Central memory CD8-positive, alpha-beta T cell (primary cell): ENCODE measurements around the gene BTBD8.

Experiments
- ATAC-seq: fragments of 150-1000 bp; cut with Tn5 transposase; replicated peaks from 2 replicates; pipeline ENCODE4 v1.10.0; 2022; ENCODE audit warnings: mild to moderate bottlenecking, moderate FRiP score, moderate number of reproducible peaks; ENCODE audit not compliant: poor library complexity, severe bottlenecking; ENCODE audit errors: extremely low read depth
- DNase-seq, 2 donors: peaks; one replicate each; pipeline ENCODE4 v3.0.0; 2021; ENCODE audit warnings: low spot score in 2 of 2
- H3K27ac Mint-ChIP-seq: one replicate; pipeline ENCODE4 v1.8.0; 2022; ENCODE audit warnings: low read depth, mild to moderate bottlenecking, moderate library complexity, mixed read lengths
- H3K27me3 Mint-ChIP-seq: one replicate; pipeline ENCODE4 v1.8.0; 2022; ENCODE audit warnings: mixed read lengths
- H3K36me3 Mint-ChIP-seq: one replicate; pipeline ENCODE4 v1.8.0; 2022; ENCODE audit warnings: mild to moderate bottlenecking, moderate library complexity, mixed read lengths; ENCODE audit not compliant: insufficient read depth
- H3K4me1 Mint-ChIP-seq: one replicate; pipeline ENCODE4 v1.8.0; 2022; ENCODE audit warnings: mixed read lengths
- H3K4me3 Mint-ChIP-seq: one replicate; pipeline ENCODE4 v1.8.0; 2022; ENCODE audit warnings: mild to moderate bottlenecking, moderate library complexity, mixed read lengths
- H3K9me3 Mint-ChIP-seq: one replicate; pipeline ENCODE4 v1.8.0; 2022; ENCODE audit warnings: mixed read lengths

The BTBD8 gene

DNA sequence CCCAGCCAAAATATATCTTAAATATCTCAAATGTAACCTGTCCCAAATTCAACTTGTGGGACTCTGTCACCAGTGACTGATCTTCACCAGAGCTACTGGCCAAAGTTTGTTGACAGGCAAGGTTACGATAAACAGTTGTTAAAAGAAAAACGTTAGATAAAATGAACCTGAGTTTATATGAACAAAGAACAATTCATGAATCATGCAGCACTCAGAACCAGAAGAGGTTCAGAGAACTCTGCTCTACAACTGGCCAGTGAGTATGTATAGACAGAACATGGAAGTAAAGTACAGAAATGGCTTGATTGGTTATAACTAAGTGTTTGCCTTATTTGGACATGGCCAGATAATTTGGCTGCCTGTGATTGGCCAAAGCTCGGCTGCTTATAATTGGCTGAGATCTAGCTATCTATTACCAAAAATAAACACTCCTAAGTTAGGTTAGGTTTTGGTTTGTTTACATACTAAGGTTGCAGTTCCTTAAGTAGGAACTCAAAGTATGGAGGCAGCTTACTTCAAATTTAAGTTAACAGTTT is 25.5 kb downstream of the BTBD8 start:
- ATAC-seq (no peak), DNase-seq (no peak)
- no peaks in the 10 kb centered on the region for H3K4me1 Mint-ChIP-seq
- H3K36me3 Mint-ChIP-seq = peaks cover 4% of the 10 kb centered on the region
- H3K4me3 Mint-ChIP-seq = no peak overlapping the region
- no peak overlapping the region for H3K27ac Mint-ChIP-seq
- H3K27me3 Mint-ChIP-seq = no peaks in the 10 kb centered on the region
- H3K9me3 Mint-ChIP-seq = no peaks in the 10 kb centered on the region

DNA sequence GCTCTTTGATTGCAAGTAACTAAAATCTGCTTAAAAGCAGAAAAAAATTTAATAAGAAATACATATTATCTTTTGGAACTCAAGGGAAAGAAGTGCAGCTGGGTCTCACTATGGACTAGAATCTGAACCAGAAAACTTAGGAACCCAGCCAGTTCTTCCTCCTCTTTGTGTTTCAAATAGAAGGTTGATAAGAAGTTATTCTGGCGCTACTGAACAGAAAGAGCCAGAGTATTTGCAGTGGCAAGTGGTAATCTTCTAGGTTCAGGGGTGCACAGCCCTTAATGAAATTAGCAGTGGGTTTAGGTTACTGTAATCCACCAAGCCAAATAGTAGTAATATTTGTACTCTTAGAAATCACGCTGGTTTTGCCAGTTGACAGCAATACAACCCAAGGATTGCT is 28.5 kb downstream of the BTBD8 start:
- H3K27me3 Mint-ChIP-seq = no peaks in the 10 kb centered on the region
- no peak overlapping the region for H3K27ac Mint-ChIP-seq
- no peaks in the 10 kb centered on the region for H3K4me1 Mint-ChIP-seq
- H3K4me3 Mint-ChIP-seq = no peak overlapping the region
- DNase-seq (no peak), ATAC-seq (no peak)
- H3K36me3 Mint-ChIP-seq = peaks cover 4% of the 10 kb centered on the region
- no peaks in the 10 kb centered on the region for H3K9me3 Mint-ChIP-seq

DNA sequence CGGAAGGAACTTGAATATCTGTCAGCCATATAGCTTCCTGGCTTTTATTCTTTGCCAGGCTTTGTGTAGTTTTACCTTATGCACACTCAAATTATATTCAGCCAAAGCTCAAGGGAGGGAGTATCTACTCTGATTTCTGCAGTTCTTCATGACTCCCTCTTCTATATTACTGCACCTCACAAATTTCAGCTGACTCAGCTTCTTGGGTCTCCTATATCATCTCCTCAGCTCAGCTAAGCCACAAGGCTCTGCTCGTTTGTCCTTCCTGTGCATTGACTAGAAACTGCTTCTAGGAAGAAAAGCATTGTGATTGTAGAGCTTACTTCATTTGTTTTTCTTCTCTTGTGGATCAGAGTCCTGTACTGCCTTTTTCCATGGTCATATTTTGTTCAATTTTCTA is 37.4 kb downstream of the BTBD8 start:
- Mint-ChIP-seq H3K27ac (no peak overlapping the region), H3K9me3 (no peaks in the 10 kb centered on the region), H3K27me3 (no peaks in the 10 kb centered on the region), H3K4me3 (no peak overlapping the region), H3K36me3 (no peaks in the 10 kb centered on the region), H3K4me1 (no peaks in the 10 kb centered on the region)
- DNase-seq (no peak), ATAC-seq (no peak)

DNA sequence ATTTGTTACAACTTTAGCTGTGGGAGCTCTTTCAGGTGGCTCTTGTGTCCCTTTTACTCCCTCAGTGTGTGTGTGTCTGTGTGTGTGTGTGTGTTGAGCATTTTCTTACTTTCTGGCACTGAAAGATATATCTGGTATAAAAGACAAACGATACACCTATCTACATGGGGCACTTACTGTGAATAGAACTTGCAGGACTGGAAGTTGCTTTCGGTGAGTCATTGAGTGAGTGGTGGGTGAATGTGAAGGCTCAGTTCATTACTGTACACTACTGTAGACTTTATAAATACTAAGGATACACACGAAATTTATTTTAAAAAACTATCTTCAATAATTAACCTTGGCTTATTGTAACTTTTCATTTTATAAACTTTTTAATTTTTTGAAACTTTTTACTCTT is 38.7 kb downstream of the BTBD8 start:
- no peaks in the 10 kb centered on the region for H3K36me3 Mint-ChIP-seq
- H3K27me3 Mint-ChIP-seq = no peaks in the 10 kb centered on the region
- peak overlapping the region; percentile 65 for H3K27ac Mint-ChIP-seq
- H3K4me1 Mint-ChIP-seq = no peaks in the 10 kb centered on the region
- H3K4me3 Mint-ChIP-seq = no peak overlapping the region
- no peak for DNase-seq
- no peak for ATAC-seq
- H3K9me3 Mint-ChIP-seq = no peaks in the 10 kb centered on the region

DNA sequence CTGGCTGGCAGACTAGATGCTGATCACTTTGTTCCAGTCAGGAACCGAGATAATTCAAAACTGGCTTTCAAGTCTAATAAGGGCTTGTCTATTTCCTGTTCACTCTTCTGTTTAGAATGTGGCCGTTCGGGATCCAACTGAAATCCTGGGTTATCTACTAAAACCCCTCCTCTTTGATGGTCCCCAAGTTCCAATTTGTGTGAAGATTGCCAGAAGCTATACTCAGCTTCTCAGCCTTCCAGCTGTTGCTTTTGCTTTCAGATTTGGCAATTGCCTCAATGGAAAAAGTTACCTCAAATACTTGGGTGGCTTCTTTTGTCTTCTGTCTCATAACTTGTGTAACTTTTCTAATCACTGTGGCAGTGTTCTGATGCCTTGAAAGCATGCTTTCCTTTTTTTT is 43.7 kb downstream of the BTBD8 start:
- no peaks in the 10 kb centered on the region for H3K27me3 Mint-ChIP-seq
- ATAC-seq (no peak), DNase-seq (no peak)
- peaks cover 2% of the 10 kb centered on the region for H3K36me3 Mint-ChIP-seq
- H3K4me1 Mint-ChIP-seq = no peaks in the 10 kb centered on the region
- no peaks in the 10 kb centered on the region for H3K9me3 Mint-ChIP-seq
- no peak overlapping the region for H3K27ac Mint-ChIP-seq
- no peak overlapping the region for H3K4me3 Mint-ChIP-seq

DNA sequence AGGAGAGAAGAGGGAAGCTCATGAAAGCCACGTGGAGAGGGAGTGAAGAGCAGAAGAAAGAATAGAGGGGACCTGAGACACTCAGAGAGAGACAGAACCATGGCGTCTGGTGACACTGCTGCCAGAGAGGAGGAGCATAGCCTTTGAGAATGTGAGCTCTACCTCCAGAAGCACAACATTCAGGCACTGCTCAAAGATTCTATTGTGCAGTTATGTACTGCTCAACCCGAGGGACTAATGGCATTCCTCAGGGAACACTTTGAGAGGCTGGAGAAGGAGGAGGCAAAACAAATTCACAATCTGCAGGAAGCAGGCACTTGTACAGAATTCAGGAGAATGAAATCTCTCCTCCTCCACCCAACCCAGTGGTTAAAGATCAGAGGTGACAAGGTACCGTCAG is 45.1 kb downstream of the BTBD8 start:
- Mint-ChIP-seq H3K4me1 (no peaks in the 10 kb centered on the region), H3K9me3 (no peaks in the 10 kb centered on the region), H3K36me3 (peaks cover 5% of the 10 kb centered on the region), H3K27me3 (no peaks in the 10 kb centered on the region), H3K27ac (no peak overlapping the region), H3K4me3 (no peak overlapping the region)
- DNase-seq (no peak), ATAC-seq (no peak)

DNA sequence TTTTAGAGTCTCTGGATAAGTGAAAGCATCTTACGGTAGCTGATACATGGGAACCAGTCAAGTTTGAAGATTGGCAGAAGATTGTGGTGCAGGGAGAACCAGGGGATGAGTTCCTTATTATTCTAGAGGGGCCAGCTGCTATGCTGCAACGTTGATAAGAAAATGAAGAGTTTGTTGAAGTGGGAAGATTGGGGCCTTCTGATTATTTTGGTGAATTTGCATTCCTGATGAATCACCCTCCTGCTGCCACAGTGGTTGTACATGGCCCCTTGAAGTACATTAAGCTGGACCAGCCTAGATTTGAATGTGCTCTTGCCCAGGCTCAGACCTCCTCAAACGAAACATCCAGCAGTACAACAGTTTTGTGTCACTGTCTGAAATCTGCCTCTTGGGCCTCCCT is 45.9 kb downstream of the BTBD8 start:
- Mint-ChIP-seq H3K36me3 (peaks cover 5% of the 10 kb centered on the region), H3K27ac (no peak overlapping the region), H3K4me3 (no peak overlapping the region), H3K27me3 (no peaks in the 10 kb centered on the region), H3K4me1 (no peaks in the 10 kb centered on the region), H3K9me3 (no peaks in the 10 kb centered on the region)
- ATAC-seq (no peak), DNase-seq (no peak)

DNA sequence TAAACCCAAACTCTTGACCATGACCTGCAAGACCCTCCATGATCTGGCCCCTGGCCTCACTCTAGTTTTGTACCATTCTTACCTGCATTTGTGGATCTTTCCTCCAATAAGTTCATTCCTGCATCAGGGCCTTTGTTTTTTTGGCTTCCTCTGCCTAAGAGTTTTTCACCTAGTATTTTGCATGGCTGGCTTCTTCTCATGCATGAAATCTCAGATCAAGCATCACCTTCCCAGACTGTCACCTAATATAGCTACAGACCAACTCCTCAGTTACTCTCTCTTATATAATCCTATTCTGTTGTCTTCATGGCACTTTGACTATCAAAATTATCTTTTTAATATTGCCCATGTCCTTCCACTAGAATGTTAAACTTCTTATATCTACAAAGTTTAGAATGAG is 54.2 kb downstream of the BTBD8 start:
- Mint-ChIP-seq H3K4me3 (no peak overlapping the region), H3K27me3 (no peaks in the 10 kb centered on the region), H3K27ac (no peak overlapping the region), H3K4me1 (no peaks in the 10 kb centered on the region), H3K9me3 (no peaks in the 10 kb centered on the region), H3K36me3 (peaks cover 4% of the 10 kb centered on the region)
- no peak for ATAC-seq
- no peak for DNase-seq

DNA sequence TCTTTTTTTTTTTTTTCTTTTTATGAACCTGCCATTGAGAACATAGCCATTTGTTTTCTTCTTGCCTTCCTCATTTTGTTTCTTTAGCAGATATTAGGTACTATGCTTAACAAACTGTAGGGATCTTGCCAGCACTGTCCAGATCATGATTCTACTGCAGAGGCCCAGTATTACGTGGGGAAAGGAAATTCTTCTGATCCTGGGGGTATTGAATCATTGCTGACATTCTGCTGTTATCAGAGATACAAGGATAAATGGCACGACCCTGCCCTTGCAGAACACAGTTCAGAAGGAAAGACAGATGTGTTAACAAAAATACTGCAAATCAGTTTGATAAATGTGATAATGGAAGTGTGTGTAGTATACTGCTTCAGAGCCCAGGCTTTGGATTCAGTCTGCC is 56.2 kb downstream of the BTBD8 start:
- peaks cover 2% of the 10 kb centered on the region for H3K36me3 Mint-ChIP-seq

DNA sequence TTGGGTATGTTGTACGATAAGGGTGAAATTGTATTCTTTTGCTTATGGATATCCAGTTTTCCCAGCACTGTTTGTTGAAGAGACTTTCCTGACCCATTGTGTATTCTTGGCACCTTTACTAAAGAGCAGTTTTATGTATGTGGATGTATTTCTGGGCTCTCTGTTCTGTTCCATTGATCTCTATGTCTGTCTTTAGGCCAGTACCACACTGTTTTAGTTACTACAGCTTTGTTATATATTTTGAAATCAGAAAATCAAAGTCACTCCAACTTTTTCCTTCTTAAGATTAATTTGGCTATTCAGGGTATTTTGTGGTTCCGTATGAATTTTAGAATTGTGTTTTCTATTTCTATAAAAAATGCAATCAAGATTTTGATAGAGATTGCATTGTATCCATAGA is 74.8 kb downstream of the BTBD8 start:
- Mint-ChIP-seq H3K27ac (no peak overlapping the region), H3K36me3 (peaks cover 4% of the 10 kb centered on the region), H3K9me3 (peaks cover 20% of the 10 kb centered on the region)

More for the DNA sequence above, 56.2 kb downstream of the BTBD8 start:
- no peaks in the 10 kb centered on the region for H3K27me3 Mint-ChIP-seq
- DNase-seq = no peak
- H3K4me1 Mint-ChIP-seq = no peaks in the 10 kb centered on the region
- ATAC-seq = no peak
- no peak overlapping the region for H3K27ac Mint-ChIP-seq
- H3K4me3 Mint-ChIP-seq = no peak overlapping the region
- no peaks in the 10 kb centered on the region for H3K9me3 Mint-ChIP-seq

DNA sequence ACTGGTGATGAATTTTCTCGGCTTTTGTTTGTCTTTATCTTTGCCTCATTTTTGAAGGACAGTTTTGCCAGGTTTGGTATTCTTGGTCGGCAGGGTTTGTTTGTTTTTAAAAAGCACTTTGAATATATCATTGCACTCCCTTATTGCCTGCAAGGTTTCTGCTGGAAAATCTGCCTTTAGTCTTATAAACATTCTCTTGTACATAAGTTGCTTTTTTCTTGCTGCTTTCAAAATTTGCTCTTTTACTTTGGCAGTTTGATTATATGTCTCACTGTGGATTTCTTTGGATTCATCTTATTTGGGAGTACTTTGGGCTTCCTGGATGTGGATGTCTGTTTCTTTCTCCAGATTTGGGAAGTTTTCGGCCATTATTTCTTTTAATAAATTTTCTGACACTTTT is 79.4 kb downstream of the BTBD8 start:
- peaks cover 4% of the 10 kb centered on the region for H3K36me3 Mint-ChIP-seq

More for the DNA sequence above, 74.8 kb downstream of the BTBD8 start:
- Mint-ChIP-seq H3K4me3 (no peak overlapping the region), H3K4me1 (no peaks in the 10 kb centered on the region), H3K27me3 (no peaks in the 10 kb centered on the region)
- no peak for DNase-seq
- ATAC-seq = no peak

DNA sequence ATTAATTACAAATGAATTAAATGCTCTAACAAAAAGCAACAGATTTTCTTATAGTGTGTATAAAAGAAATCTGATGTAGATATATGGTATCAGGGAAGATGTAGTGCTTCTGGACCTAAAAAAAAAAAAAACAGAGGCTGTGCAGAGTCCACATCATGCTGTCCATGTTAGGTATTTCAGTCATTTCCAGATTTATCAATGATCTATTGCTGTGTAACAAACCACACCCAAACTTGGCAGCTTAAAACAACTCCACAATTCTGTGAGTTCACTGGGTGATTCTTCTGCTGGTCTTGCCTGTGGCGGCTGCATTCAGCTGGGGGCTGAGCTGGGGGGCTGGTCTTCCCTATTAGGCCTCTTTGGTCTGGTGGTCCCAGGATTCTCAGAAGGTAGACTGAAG is 85.2 kb downstream of the BTBD8 start:
- no peaks in the 10 kb centered on the region for H3K4me1 Mint-ChIP-seq
- no peaks in the 10 kb centered on the region for H3K27me3 Mint-ChIP-seq
- DNase-seq (no peak), ATAC-seq (no peak)
- peaks cover 1% of the 10 kb centered on the region for H3K36me3 Mint-ChIP-seq
- no peak overlapping the region for H3K4me3 Mint-ChIP-seq
- H3K9me3 Mint-ChIP-seq = peaks cover 2% of the 10 kb centered on the region
- H3K27ac Mint-ChIP-seq = no peak overlapping the region

More for the DNA sequence above, 79.4 kb downstream of the BTBD8 start:
- peaks cover 20% of the 10 kb centered on the region for H3K9me3 Mint-ChIP-seq
- H3K27ac Mint-ChIP-seq = no peak overlapping the region
- no peaks in the 10 kb centered on the region for H3K27me3 Mint-ChIP-seq
- no peak overlapping the region for H3K4me3 Mint-ChIP-seq
- H3K4me1 Mint-ChIP-seq = no peaks in the 10 kb centered on the region
- ATAC-seq (no peak), DNase-seq (no peak)

DNA sequence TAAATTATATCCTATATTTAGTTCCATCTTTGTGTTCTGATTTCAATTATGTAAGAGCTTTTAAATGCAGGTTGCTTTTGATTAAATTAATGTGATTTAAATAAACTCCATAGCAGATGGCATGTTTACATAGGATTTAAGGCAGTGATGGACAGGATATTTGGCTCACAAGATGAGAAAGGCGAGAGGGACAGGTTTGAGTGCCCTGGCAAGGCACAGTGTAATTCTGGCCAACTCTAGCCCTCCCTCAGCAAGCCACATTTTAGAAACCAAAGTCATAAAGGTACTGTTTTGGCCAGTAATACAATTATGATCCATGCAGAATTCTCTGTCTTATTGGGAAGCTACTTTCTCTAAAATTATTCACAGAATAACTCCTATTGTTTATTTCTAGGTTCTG is 87.0 kb downstream of the BTBD8 start:
- Mint-ChIP-seq H3K9me3 (no peaks in the 10 kb centered on the region), H3K4me3 (no peak overlapping the region), H3K36me3 (peaks cover 1% of the 10 kb centered on the region), H3K27me3 (no peaks in the 10 kb centered on the region), H3K27ac (no peak overlapping the region), H3K4me1 (no peaks in the 10 kb centered on the region)
- DNase-seq = no peak
- ATAC-seq = no peak

DNA sequence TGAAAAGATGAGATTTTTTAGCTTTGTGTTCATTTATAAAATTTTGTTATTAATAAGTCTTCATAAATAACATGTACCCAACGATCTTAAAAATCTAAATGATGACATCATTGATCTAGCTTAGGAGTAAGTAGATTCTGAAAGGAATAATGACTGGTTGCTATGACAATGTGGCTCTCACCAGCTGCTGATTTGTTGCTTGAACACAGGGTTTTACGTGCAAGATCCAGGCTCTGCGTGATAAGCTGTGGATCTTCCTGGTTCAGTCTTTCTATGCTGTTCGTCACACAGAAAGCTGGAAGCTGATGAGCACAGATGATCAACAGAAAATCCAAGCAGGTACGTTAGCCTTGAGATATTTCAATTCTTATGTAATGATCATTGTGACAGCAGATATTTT is 88.5 kb downstream of the BTBD8 start:
- DNase-seq = no peak
- no peaks in the 10 kb centered on the region for H3K27me3 Mint-ChIP-seq
- peaks cover 3% of the 10 kb centered on the region for H3K36me3 Mint-ChIP-seq
- H3K4me1 Mint-ChIP-seq = no peaks in the 10 kb centered on the region
- no peak overlapping the region for H3K27ac Mint-ChIP-seq
- no peak overlapping the region for H3K4me3 Mint-ChIP-seq
- no peak for ATAC-seq
- no peaks in the 10 kb centered on the region for H3K9me3 Mint-ChIP-seq
